ENCODE data around the gene EHD1.

The EHD1 gene

DNA sequence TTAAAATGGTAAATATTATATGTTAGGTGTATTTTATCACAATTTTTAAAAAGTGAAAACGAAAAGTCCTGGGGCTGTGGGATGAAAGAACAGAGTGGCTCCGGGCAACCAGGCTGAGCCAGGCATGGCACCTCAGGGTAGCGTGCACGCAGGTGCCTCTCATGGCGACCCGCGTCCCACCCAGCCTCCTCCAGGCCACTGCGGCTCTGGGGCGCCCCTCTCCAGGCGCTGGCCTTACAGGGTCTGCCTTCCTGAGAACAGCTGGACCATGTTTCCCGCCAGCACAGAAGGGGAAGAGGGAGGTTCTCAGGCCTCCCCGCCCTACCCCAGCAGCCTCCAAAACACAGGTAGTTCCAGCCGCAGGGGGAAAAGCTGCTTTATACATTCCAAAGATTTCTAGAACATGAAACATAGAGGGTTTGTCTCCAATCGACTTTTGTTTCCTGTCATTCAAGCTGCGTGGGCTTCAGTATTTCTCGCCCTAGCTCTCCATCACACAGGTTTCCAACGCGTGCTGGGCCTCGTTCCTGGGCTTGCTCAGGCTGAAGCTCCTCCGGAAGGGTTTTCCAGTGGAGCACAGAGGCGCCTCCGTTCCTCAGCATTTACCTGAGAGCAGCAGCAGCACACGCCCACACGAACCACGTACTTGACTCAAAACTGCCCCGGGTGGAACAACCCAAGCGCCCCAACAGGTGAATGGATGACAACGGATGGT is 10.5 kb downstream of the EHD1 start:
- H4K20me1 ChIP-seq (ENCODE audit: low read depth, low read length), result no peaks in the 10 kb centered on the region
- H3K4me3 ChIP-seq (ENCODE audit: insufficient read depth, low read length, poor library complexity, severe bottlenecking), result no peak overlapping the region
- H3K27ac ChIP-seq (ENCODE audit: low read depth, low read length), result peak overlapping the region; percentile 94
- H3F3A ChIP-seq (ENCODE audit: insufficient read depth), result peaks cover 50% of the 10 kb centered on the region
- H3K9me2 ChIP-seq (replicated peaks; ENCODE audit: insufficient read depth, low read length), result no peaks in the 10 kb centered on the region
- no peaks in the 10 kb centered on the region for H3K27me3 ChIP-seq (ENCODE audit: low read length)
- TF ChIP-seq, protein P1, sequence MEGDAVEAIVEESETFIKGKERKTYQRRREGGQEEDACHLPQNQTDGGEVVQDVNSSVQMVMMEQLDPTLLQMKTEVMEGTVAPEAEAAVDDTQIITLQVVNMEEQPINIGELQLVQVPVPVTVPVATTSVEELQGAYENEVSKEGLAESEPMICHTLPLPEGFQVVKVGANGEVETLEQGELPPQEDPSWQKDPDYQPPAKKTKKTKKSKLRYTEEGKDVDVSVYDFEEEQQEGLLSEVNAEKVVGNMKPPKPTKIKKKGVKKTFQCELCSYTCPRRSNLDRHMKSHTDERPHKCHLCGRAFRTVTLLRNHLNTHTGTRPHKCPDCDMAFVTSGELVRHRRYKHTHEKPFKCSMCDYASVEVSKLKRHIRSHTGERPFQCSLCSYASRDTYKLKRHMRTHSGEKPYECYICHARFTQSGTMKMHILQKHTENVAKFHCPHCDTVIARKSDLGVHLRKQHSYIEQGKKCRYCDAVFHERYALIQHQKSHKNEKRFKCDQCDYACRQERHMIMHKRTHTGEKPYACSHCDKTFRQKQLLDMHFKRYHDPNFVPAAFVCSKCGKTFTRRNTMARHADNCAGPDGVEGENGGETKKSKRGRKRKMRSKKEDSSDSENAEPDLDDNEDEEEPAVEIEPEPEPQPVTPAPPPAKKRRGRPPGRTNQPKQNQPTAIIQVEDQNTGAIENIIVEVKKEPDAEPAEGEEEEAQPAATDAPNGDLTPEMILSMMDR (IDR thresholded peaks at IDR 0.05; ENCODE audit: insufficient read depth, low read length, poor library complexity, severe bottlenecking), result no peak
- TF ChIP-seq EZH2phosphoT487 (conservative IDR thresholded peaks at IDR 0.05; ENCODE audit: low read length), result no peak
- H3K36me3 ChIP-seq (ENCODE audit: low read length), result peaks cover 15% of the 10 kb centered on the region
- H2AFZ ChIP-seq (ENCODE audit: low read depth, low read length, severe bottlenecking), result no peak overlapping the region
- no peak overlapping the region for H3K4me2 ChIP-seq (ENCODE audit: low read depth, low read length, poor library complexity, severe bottlenecking)
- no peak overlapping the region for H3K9ac ChIP-seq (ENCODE audit: low read length)
- H3K9me3 ChIP-seq (ENCODE audit: insufficient read depth, low read length), result no peaks in the 10 kb centered on the region
- peaks cover 94% of the 10 kb centered on the region for H3K79me2 ChIP-seq (ENCODE audit: insufficient read depth, low read length)

DNA sequence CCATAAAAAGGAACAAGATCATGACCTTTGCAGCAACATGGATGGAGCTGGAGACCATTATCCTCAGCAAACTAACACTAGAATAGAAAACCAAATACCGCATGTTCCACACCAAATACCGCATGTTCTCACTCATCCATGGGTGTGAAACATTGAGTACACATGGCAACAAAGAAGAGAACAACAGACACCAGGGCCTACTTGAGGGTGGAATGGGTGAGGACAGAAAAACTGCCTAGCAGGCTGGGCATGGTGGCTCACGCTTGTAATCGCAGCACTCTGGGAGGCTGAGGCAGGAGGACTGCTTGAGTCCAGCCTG is 12.3 kb downstream of the EHD1 start:
- Histone ChIP-seq H3K36me3 (ENCODE audit: low read length) (peaks cover 15% of the 10 kb centered on the region), H2AFZ (ENCODE audit: low read depth, low read length, severe bottlenecking) (no peak overlapping the region), H3K9me2 (replicated peaks; ENCODE audit: insufficient read depth, low read length) (no peaks in the 10 kb centered on the region), H3K9me3 (ENCODE audit: insufficient read depth, low read length) (no peaks in the 10 kb centered on the region), H3K4me3 (ENCODE audit: insufficient read depth, low read length, poor library complexity, severe bottlenecking) (peak overlapping the region; percentile 4), H3F3A (ENCODE audit: insufficient read depth) (peaks cover 68% of the 10 kb centered on the region), H3K27ac (ENCODE audit: low read depth, low read length) (peak overlapping the region; percentile 93), H3K4me2 (ENCODE audit: low read depth, low read length, poor library complexity, severe bottlenecking) (peak overlapping the region; percentile 62), H4K20me1 (ENCODE audit: low read depth, low read length) (no peaks in the 10 kb centered on the region), H3K27me3 (ENCODE audit: low read length) (no peaks in the 10 kb centered on the region), H3K9ac (ENCODE audit: low read length) (peak overlapping the region; percentile 14; the same call in 1 of the 2 replicates), H3K79me2 (ENCODE audit: insufficient read depth, low read length) (peaks cover 93% of the 10 kb centered on the region)
- TF ChIP-seq, protein P1 (IDR thresholded peaks at IDR 0.05; ENCODE audit: insufficient read depth, low read length, poor library complexity, severe bottlenecking), result no peak
- no peak for TF ChIP-seq EZH2phosphoT487 (conservative IDR thresholded peaks at IDR 0.05; ENCODE audit: low read length)

DNA sequence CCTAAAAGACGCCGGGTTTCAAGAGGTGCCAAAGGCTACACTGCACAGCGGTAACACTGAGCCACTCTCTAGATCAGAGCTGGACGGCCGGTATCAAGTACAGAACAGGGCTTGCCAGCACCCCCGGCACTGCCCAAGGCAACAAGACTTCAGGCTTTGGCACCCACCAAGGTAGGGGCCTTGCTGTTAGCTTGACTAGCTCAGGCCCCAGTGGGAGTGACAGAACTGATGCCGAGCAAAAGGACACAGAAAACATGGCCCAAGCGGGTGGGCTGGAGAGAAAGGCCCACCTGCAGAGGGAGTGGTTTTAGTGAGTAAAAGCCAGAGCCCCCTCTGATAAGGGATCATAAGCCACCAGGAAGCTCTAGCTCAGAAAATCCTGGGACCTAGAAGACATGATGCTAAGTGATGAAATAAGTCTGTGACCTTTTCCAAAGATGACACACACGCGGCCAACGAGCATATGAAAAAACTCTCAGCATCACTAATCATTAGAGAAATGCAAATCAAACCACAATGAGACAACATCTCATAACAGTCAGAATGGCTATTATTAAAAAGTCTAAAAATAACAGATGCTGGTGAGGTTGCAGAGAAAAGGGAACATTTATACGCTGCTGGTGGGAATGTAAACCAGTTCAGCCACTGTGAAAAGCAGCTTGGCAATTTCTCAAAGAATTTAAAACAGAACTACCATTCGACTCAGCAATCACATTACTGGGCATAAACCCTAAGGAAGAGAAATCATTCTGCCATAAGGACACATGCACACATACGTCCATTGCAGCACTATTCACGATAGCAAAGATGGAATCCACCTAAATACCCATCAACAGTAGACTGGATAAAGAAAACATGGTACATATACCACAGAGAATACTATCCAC is 12.9 kb downstream of the EHD1 start:
- no peak overlapping the region for H2AFZ ChIP-seq (ENCODE audit: low read depth, low read length, severe bottlenecking)
- H3K36me3 ChIP-seq (ENCODE audit: low read length), result peaks cover 15% of the 10 kb centered on the region
- H3K4me3 ChIP-seq (ENCODE audit: insufficient read depth, low read length, poor library complexity, severe bottlenecking), result peak overlapping the region; percentile 12
- no peaks in the 10 kb centered on the region for H4K20me1 ChIP-seq (ENCODE audit: low read depth, low read length)
- H3K79me2 ChIP-seq (ENCODE audit: insufficient read depth, low read length), result peaks cover 89% of the 10 kb centered on the region
- H3K27me3 ChIP-seq (ENCODE audit: low read length), result no peaks in the 10 kb centered on the region
- no peaks in the 10 kb centered on the region for H3K9me3 ChIP-seq (ENCODE audit: insufficient read depth, low read length)
- peak overlapping the region; percentile 93 for H3K27ac ChIP-seq (ENCODE audit: low read depth, low read length)
- H3F3A ChIP-seq (ENCODE audit: insufficient read depth), result peaks cover 66% of the 10 kb centered on the region
- peak overlapping the region; percentile 62 for H3K4me2 ChIP-seq (ENCODE audit: low read depth, low read length, poor library complexity, severe bottlenecking)
- no peak for TF ChIP-seq EZH2phosphoT487 (conservative IDR thresholded peaks at IDR 0.05; ENCODE audit: low read length)
- TF ChIP-seq, protein P1 (IDR thresholded peaks at IDR 0.05; ENCODE audit: insufficient read depth, low read length, poor library complexity, severe bottlenecking), result no peak
- no peaks in the 10 kb centered on the region for H3K9me2 ChIP-seq (replicated peaks; ENCODE audit: insufficient read depth, low read length)
- peak overlapping the region; percentile 62 for H3K9ac ChIP-seq (ENCODE audit: low read length)

Measured in SU-DHL-6 (cell line).